HG02678 (cell line): ENCODE data around the gene NR5A1.

Experiments
- ATAC-seq: cut with Tn5 transposase; IDR thresholded peaks from one replicate; pipeline ENCODE4 v1.9.1; 2021; ENCODE audit warnings: mild to moderate bottlenecking, moderate library complexity; ENCODE audit not compliant: unreplicated experiment

Gene NR5A1

GRCh38 chr9:124514874-124515273 lies 7.7 kb upstream of the NR5A1 start:
- ATAC-seq: no peak

DNA sequence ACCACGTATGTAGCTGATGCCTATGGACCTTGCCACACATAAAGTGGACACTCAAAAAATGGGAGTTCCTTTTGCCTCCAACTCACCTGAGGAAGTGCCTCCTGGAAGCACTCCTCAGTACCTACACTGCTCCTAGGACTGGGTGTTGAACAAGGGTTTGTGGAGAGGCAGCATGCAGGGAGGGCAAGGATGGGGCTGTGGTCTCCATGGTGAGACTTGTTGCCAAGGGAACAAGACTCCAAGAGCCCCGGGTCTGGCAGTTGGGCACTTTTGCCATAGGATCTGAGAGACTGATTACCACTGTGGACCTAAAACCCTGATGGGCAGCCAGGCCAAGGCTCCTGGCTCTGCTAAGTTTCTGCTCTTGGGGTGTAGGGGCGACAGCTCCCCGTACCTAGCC lies 6.9 kb upstream of the NR5A1 start:
- no peak for ATAC-seq

- ATAC-seq: no peak
These were observed 6.3 kb upstream of the NR5A1 start for GRCh38 chr9:124513376-124513994.

DNA sequence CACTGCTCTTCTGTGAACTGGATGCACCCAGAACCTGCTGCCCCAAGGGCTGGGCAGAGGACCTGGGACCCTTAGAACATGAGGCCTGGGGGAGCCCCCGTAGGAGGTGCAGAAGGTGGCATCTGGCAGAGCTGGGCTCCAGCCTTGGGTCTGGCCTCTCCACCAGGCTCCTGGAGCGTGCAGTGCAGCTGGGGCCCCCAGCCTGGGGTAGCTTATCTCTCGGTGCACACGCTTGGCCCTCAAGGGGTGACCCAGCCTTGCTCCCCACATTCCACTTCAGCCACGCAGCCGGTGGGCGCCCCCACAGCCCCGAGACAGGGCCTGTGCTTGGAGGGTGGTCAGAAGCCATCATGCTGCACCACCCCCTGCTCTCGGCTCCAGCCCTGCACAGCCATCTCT lies 5.6 kb upstream of the NR5A1 start:
- ATAC-seq: no peak

DNA sequence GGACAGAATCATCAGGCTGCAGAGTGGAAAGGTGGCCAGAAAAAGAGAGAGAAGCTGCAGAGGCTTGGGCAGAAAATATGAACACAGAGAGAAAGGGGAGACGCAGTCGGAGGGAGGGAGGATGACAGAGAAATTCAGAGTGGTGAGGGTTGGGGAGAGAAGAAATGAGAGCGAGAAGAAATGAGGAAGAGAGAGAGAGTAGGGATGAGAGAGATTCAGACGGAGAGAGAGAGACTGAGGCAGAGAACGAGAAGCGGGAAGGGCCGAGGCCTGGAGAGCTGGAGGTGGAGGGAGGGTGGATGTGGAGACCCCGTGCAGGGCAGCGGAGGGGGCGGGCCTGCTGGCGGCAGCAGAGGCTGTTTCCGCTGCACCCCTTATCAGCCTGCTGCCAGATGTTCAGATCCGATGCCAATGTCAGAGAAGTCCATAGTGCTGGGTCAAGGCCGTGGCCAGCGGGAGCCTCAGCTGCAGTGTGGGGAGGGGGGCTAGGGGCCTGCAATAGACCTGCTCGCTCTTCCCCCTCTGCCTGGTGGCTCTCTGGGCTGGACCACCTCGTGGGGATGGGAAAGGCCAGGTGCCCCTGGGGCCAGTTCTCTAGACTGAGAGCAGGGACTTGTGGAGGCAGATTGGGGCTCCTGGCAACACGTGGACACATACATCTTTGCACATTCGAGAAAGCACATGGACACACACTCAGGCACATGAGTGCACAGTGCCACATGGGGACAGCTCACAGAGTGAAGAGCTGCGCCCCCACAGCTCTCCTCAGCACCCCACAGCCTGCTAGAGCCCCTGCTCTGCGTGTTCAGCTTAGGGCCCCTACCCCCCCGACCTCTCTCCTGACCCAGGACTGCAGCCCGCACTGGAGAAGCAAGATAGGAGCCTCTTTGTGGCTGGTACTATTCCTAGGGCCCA lies 4.9 kb upstream of the NR5A1 start:
- no peak for ATAC-seq

GRCh38 chr9:124511426-124511840 lies 4.2 kb upstream of the NR5A1 start:
- ATAC-seq: no peak

DNA sequence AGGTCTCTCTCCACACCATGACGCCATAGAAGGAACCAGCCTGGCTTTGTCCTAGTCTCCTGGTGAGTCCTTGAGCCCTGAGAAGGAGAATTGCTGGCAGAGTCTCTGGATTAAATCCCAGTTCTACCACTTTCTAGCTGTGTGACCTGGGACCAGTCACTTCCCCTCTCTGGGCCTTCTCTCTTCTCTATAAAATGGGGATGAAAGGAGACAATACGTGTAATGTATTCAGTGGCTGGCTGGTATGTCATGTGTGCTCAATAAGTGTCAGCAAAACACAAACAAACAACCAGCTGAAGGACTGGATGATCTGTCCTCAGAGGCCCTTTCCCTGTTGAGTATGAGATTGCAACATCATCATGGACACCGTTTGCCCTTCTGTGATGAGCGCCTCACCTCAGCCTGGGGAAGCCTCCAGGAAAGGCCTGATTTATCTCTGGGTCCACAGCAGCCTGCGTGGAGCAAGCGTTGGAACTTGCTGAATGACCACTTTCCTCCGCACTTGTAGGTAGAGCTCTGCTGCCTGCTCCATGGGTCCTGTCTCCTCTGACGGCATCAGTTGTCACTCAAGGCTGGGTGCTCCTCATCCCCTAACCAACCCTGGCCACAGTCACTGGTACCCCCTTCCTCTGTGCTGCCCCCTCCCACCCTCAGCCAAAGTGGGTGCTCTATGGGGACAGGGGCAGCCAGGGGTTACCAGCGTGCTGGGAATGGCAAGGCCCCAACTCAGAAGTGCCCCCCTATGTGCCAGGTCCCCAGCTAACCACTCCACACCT lies 3.6 kb upstream of the NR5A1 start:
- ATAC-seq: no peak

DNA sequence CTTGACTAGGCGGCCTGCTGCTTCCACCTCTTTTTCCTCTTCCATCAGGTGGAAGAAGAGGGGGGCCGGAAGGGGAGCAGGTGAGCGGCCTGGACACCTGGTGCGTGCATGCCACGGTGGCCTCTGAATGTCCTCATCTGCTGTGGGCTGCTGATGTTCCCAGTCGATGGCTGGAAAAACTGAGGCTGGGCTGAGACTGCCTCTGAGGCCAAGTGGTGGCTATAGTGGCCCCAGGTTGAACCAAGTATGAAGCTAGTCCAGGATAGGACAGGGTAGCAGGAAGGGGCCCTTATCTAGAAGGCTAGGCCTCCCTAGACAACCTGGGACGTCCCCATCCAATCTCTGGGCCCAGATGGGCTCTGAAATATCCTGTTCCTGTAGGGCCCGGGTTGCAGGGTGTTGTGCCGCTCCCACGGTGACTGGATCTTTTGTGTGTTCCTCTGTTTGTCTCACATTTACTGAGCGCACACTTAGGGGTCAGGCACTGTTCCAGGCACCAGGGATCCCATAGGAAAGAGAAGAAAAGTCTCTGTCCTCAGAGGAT lies 753 bp upstream of the NR5A1 start:
- ATAC-seq: no peak

- no peak for ATAC-seq
These were observed 766 bp downstream of the NR5A1 start for GRCh38 chr9:124506433-124506832.

DNA sequence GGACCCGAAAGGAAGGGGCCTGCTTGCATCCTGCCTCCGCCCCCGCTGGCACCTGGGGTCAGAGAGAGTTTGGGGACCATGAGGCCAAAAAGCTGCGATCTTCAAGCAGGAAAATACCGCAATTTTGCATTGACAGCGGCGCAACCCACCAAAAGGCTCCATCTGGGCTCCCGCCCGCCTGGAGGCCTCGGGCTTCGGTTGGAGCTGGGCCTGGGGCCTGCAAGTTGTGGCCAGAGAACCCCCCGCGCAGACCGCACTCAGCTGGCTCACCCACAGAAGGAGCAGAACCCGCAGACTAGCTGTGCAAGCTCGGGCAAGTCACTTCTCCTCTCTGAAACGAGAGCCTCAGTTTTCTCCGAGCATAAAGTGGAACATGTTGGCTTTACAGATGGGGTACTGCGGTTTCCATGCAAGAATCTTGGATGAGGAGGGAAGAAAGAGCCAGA lies 1.3 kb downstream of the NR5A1 start:
- ATAC-seq: no peak

DNA sequence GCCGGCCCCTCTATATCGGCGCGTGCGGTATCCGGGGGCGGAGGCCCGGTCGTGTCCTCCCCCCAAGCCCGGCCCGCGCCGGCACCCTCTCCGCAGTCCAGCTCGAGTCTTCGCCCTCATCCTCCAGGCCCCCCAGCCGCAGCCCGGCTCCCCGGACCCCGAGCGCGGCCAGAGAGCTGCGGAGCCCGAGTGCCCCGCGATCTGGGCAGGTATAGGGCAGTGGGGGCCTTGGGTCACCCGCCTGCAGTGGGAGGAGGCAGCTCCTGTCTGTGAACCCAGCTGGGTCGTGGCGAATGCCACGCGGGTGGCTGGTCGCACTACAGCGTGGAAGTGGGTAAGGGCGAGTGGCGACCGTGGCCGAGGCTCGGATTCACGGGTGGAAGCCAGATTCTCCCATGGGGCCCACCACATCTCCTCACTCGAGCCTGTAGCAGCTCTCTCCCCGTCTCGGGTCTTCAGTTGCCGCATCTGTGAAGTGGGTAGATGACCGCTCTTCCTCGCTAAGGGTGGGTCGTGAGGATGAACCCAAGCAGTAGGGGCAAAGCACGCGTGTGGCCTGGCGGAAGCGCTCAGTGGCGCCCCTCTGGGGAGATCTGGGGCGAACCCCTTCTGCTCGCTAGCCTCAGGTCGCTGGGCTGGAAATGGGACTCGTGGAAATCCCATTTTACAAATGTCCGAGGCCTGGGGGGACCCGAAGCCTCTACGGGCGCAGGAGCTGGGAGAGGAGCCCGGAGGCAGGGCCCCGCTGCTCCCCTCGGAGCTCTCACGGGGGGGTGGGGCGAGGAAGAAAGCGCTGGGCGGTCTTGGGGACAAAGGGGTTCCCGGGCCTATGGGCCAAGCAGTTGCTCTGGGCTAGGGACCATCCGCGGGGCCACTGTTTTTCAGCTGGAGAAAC lies 1.9 kb downstream of the NR5A1 start:
- no peak for ATAC-seq

DNA sequence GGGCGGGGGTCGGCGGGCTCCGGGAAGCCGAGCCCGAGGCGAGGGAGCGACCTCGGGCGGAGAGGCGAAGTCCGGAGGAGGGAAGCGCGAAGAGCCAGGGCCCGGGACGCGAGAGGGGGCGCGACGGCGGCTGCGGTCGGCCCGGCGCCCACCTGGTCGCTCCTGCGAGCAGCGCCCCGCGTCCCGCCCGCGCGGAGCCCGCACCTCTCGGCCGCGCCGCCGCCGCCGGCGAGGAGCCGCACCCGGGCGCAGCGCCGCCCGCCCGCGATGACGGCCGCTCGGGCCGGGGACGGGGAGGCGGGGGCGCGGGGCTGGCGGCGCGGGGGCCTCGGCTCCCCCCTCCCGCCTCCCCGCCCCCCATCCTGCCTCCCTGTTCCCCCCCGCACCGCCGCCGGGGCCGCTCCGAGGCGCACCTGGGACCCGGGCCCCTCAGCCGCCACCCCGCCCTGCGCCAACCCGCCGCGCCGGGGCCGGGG lies 2.6 kb downstream of the NR5A1 start:
- ATAC-seq: no peak

GRCh38 chr9:124503713-124504529 lies 3.3 kb downstream of the NR5A1 start:
- no peak for ATAC-seq

DNA sequence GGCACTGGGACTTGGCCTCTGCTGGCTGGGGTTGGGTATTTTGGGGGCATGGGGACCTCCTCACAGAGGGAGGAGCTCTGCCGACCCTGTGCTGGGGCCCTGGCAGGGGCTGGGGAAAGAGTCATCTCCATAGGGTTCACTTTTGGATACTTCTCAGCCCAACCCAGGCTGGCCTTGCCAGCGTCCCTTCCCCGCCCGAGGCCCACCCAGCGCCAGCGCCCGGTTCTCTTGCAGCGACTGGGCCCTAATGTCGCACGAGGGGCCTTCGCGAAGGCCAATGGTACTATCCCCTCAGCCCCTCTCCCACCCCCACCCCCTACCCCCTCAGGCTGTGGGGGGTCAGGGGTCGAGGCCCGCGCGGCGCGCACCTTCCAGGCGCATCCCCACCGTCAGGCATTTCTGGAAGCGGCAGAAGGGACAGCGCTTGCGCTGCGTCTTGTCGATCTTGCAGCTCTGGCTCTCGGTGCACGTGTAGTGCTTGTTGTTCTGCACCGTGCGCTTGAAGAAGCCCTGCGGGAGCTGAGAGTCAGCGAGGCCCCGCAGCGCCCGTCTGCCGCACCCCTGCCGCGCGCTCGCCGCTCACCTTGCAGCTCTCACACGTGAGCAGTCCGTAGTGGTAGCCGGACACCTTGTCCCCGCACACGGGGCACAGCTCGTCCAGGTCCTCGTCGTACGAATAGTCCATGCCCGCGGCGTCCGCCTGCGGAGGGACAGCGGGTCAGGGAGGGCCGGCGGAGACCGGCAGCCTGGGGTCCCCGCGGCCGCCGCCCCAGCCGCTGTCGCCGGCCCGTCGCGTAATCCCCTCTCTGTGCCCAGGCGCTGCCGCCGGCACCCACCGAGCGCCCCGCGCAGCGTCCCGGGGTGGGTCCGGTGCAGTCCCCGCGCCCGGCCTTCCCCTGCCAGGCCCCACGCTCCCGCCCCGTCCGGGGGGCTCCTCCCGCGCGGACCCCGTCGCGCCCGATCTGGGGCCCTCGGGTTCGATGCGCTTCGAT lies 4.2 kb downstream of the NR5A1 start:
- no peak for ATAC-seq

- no peak for ATAC-seq
These were observed 5.4 kb downstream of the NR5A1 start for GRCh38 chr9:124501771-124502320.

GRCh38 chr9:124500796-124501611 lies 6.2 kb downstream of the NR5A1 start:
- ATAC-seq: no peak
